CD14-positive monocyte (primary cell): ENCODE results near the gene TMUB2. TPM values are rescaled to one million over a fixed set of nuclear protein-coding genes. Genes with fewer than 3 reads are reported as not detected.

Experiments used
- DNase-seq, 3 donors: peaks; one replicate each; pipeline ENCODE4 v3.0.0-alpha.2; 2011 to 2022
- H2AFZ ChIP-seq: 2 replicates; pipeline ENCODE4 v1.6.0; 2012; ENCODE audit warnings: mild to moderate bottlenecking, low read depth, low read length, inconsistent platforms; ENCODE audit not compliant: insufficient read depth, poor library complexity, severe bottlenecking
- H3K27ac ChIP-seq, 2 donors: 1 replicate in 1 of 2; 2 replicates in 1 of 2; pipeline ENCODE4 v1.5.1; 2012 to 2013; ENCODE audit warnings: low read length in 2 of 2, control low read depth in 1 of 2, inconsistent platforms in 1 of 2, low read depth in 1 of 2, mild to moderate bottlenecking in 1 of 2
- H3K27me3 ChIP-seq, 2 donors: one replicate each; pipeline versions ENCODE4 v1.6.0 to v1.6.1; 2011 to 2013; ENCODE audit warnings: low read length in 2 of 2; ENCODE audit not compliant: control insufficient read depth in 2 of 2, insufficient read depth in 2 of 2
- H3K36me3 ChIP-seq, 2 donors: replicated peaks in 1 of 2; 1 replicate in 1 of 2; 2 replicates in 1 of 2; pipeline versions ENCODE4 v1.5.1 to v1.6.1; 2012 to 2013; ENCODE audit warnings: low read length in 2 of 2, control low read depth in 1 of 2, inconsistent platforms in 1 of 2, mild to moderate bottlenecking in 1 of 2; ENCODE audit not compliant: insufficient read depth in 2 of 2, control insufficient read depth in 1 of 2
- H3K4me1 ChIP-seq, 2 donors: 1 replicate in 1 of 2; 2 replicates in 1 of 2; pipeline versions ENCODE4 v1.5.1 to v1.6.1; 2012 to 2013; ENCODE audit warnings: low read length in 2 of 2, control low read depth in 1 of 2, inconsistent platforms in 1 of 2, mild to moderate bottlenecking in 1 of 2, moderate library complexity in 1 of 2; ENCODE audit not compliant: insufficient read depth in 2 of 2, control insufficient read depth in 1 of 2
- H3K4me2 ChIP-seq: replicated peaks from 2 replicates; pipeline ENCODE3; 2012; ENCODE audit warnings: low read length, moderate library complexity, mild to moderate bottlenecking; ENCODE audit not compliant: poor library complexity, severe bottlenecking; ENCODE audit errors: extremely low read depth
- H3K4me3 ChIP-seq, 3 experiments: fragments of 200-600 bp in 1 of 3; sonication (generic) in 1 of 3; replicated peaks in 1 of 3; 1 replicate in 2 of 3; 2 replicates in 1 of 3; pipeline ENCODE4 v1.5.1; 2011 to 2013; ENCODE audit warnings: low read length in 3 of 3, mild to moderate bottlenecking in 3 of 3, control low read depth in 2 of 3, low read depth in 2 of 3, inconsistent platforms in 1 of 3, moderate library complexity in 1 of 3
- H3K79me2 ChIP-seq: 2 replicates; pipeline ENCODE4 v1.6.0; 2012; ENCODE audit warnings: mild to moderate bottlenecking, control low read depth, inconsistent platforms, low read length, moderate library complexity; ENCODE audit not compliant: insufficient read depth
- H3K9ac ChIP-seq: 2 replicates; pipeline ENCODE4 v1.6.0; 2017; ENCODE audit warnings: low read length, mild to moderate bottlenecking; ENCODE audit not compliant: insufficient read depth, poor library complexity, severe bottlenecking
- H3K9me3 ChIP-seq, 2 donors: replicated peaks in 1 of 2; 1 replicate in 1 of 2; 2 replicates in 1 of 2; pipeline versions ENCODE4 v1.5.1 to v1.6.1; 2012 to 2013; ENCODE audit warnings: low read length in 2 of 2, control low read depth in 1 of 2; ENCODE audit not compliant: control insufficient read depth in 1 of 2, insufficient read depth in 1 of 2
- H4K20me1 ChIP-seq: 2 replicates; pipeline ENCODE4 v1.6.0; 2012; ENCODE audit warnings: mild to moderate bottlenecking, low read length, control low read depth, moderate library complexity; ENCODE audit not compliant: insufficient read depth
- H3K27ac Mint-ChIP-seq, 7 donors: one replicate each; pipeline ENCODE4 v1.8.0; 2020; ENCODE audit warnings: mild to moderate bottlenecking in 7 of 7, mixed read lengths in 7 of 7, moderate library complexity in 6 of 7, inconsistent platforms in 2 of 7
- H3K27me3 Mint-ChIP-seq, 3 donors: one replicate each; pipeline ENCODE4 v1.8.0; 2021 to 2022; ENCODE audit warnings: low read depth in 3 of 3, mild to moderate bottlenecking in 3 of 3, mixed read lengths in 3 of 3, moderate library complexity in 3 of 3, inconsistent platforms in 1 of 3
- H3K36me3 Mint-ChIP-seq, 2 donors: one replicate each; pipeline ENCODE4 v1.8.0; 2020; ENCODE audit warnings: mixed read lengths in 2 of 2, inconsistent platforms in 1 of 2, mild to moderate bottlenecking in 1 of 2
- H3K4me1 Mint-ChIP-seq: one replicate; pipeline ENCODE4 v1.8.0; 2020; ENCODE audit warnings: mild to moderate bottlenecking, mixed read lengths
- H3K4me3 Mint-ChIP-seq, 2 donors: one replicate each; pipeline ENCODE4 v1.8.0; 2020; ENCODE audit warnings: mild to moderate bottlenecking in 2 of 2, mixed read lengths in 2 of 2, moderate library complexity in 1 of 2
- H3K9me3 Mint-ChIP-seq, 7 donors: one replicate each; pipeline ENCODE4 v1.8.0; 2020 to 2022; ENCODE audit warnings: mixed read lengths in 7 of 7, mild to moderate bottlenecking in 6 of 7, moderate library complexity in 6 of 7, inconsistent platforms in 2 of 7
- WGBS: methylation state at CpG from one replicate; pipeline ENCODE4 v1.1.5; 2013; ENCODE audit warnings: missing lambda C conversion rate; ENCODE audit not compliant: insufficient coverage; 5-methylcytosine and 5-hydroxymethylcytosine counted together
- intact Hi-C, 2 donors: fragments of 100-400 bp; cut with micrococcal nuclease; formaldehyde crosslinking; loops; one replicate each; pipeline versions ENCODE4 v1.15.0 to v1.15.1; 2023
- polyA plus RNA-seq, 3 donors: library from polyadenylated mRNA; depleted of rRNA in 1 of 3; unstranded in 2 of 3; stranded (reverse) in 1 of 3; fragments of 300-500 nt in 2 of 3; fragments of >200 nt in 1 of 3; fragmentation: Illumina TruSeq in 2 of 3; gene quantifications; 1 replicate in 2 of 3; 2 replicates in 1 of 3; pipeline ENCODE4 v1.2.3, GENCODE V29; 2012 to 2021
- TF ChIP-seq, protein P1 (sequence below): fragments of 200-600 bp; IDR thresholded peaks from one replicate; pipeline ENCODE4 v1.8.0; 2022; ENCODE audit warnings: antibody characterized with exemption, mild to moderate bottlenecking

TMUB2 gene
- polyA plus RNA-seq, 3 donors = 41.3 to 118 (median 41.7) TPM

DNA sequence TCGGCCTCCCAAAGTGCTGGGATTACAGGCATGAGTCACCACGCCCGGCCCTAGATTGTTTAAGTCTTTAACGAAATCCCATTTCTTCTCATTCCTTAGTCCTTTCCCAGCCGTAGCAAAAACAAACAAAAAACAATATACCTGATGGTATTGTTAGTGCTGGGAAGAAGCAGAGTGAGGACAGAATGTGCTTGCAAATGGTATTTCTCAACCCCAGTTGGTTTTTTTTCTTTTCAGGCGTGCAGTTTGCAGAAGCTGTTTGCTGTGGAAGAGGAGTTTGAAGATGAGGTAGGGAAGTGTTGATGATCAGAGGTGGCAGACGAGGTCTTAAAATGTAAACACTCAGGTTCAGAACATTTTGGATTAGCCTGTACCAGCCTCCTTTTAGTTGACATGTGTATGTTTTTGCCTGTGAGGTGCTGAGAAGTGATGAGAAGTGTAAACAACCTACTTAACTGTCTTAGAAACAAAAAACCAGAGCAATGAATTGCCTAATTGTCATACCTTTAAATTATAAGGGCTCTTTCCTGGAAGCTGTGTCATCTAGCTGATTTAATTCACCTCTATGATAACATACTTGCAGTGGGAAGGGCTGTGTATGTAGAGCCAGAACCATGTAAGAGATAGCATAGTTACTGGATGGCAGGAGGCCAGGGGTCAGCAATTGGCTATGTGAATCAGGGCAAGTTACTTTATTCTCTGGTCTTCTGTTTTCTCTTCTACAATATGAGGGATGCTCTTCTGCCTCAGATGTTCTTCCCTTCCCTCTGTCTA, 41.6 kb upstream of the TMUB2 start:
- intact Hi-C loops = loop anchor here (5.0 kb wide), 1 partner anchor 42 kb away; the partner anchor contains the start of gene TMUB2 (in 2 of the 2)
- H3K4me3 ChIP-seq = no peak overlapping the region
- H3K79me2 ChIP-seq = peaks cover 24% of the 10 kb centered on the region
- Mint-ChIP-seq H3K9me3 (no peaks in the 10 kb centered on the region), H3K27ac (peak overlapping the region in 1 of 7 donors; percentile 72), H3K36me3 (peaks cover 6 to 18% of the 10 kb centered on the region in 2 donors), H3K4me1 (peaks cover 37% of the 10 kb centered on the region), H3K27me3 (peaks cover 0 to 1% (median 1%) of the 10 kb centered on the region in 3 donors), H3K4me3 (no peak overlapping the region)
- H3K27ac ChIP-seq = no peak overlapping the region
- H4K20me1 ChIP-seq = no peaks in the 10 kb centered on the region
- WGBS = 80% methylated on average over 1 of the region's 7 CpGs
- no peaks in the 10 kb centered on the region for H3K9me3 ChIP-seq
- no peak for DNase-seq
- H3K27me3 ChIP-seq = no peaks in the 10 kb centered on the region
- H3K4me1 ChIP-seq = peaks cover 26 to 27% of the 10 kb centered on the region in 2 donors
- no peak overlapping the region for H2AFZ ChIP-seq
- no peak overlapping the region for H3K4me2 ChIP-seq
- H3K9ac ChIP-seq = no peak overlapping the region
- TF ChIP-seq, protein P1, sequence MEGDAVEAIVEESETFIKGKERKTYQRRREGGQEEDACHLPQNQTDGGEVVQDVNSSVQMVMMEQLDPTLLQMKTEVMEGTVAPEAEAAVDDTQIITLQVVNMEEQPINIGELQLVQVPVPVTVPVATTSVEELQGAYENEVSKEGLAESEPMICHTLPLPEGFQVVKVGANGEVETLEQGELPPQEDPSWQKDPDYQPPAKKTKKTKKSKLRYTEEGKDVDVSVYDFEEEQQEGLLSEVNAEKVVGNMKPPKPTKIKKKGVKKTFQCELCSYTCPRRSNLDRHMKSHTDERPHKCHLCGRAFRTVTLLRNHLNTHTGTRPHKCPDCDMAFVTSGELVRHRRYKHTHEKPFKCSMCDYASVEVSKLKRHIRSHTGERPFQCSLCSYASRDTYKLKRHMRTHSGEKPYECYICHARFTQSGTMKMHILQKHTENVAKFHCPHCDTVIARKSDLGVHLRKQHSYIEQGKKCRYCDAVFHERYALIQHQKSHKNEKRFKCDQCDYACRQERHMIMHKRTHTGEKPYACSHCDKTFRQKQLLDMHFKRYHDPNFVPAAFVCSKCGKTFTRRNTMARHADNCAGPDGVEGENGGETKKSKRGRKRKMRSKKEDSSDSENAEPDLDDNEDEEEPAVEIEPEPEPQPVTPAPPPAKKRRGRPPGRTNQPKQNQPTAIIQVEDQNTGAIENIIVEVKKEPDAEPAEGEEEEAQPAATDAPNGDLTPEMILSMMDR = no peak
- H3K36me3 ChIP-seq = peaks cover 0 to 15% of the 10 kb centered on the region in 2 donors

DNA sequence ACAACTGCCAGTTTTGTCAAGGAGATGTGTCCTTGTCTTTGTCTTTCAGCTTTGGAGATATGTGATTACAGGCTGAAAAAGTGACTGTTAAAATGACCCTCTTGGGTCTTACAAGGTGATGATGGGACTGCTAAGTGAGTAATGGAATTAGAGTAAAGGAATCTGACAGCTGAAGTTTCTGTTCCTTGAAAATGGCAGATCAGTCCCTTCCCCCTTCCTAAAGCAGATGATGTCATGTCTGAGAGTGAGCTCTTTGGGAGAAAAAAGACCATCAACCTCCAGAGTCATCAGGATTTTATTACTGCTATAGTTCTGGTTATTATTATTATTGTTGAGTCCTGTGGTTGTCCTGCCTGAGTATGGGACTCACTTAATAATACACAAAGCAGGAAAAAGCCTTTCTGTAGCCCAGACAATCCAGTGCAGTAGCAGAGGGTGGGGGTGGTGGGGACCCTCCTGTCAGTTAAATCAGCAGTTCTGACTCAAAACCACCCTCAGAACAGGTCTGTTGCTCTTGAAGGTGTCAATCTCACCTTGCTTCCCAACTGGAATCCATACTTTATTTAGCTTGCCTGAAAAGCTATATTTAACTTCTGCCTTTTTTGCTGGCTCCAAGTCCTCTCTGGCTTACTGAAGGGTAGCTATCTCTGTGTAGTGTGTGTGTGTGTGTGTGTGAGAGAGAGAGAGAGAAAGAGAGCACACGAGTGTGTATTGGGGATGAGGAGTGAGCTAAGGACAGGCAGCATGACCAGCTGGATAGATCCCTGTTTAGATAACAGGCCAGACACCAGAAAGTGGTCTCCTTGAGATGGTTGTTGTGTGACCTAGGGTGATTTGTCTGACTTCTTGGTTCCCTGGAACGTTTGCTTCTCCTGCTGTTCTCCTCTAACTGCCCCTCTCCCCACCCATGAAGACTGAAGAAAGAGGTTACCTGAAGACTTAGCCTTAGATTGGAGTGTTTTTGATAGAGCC, 40.1 kb upstream of the TMUB2 start:
- Histone ChIP-seq H3K79me2 (peaks cover 36% of the 10 kb centered on the region), H3K27me3 (no peaks in the 10 kb centered on the region), H4K20me1 (no peaks in the 10 kb centered on the region), H3K4me1 (peaks cover 26 to 27% of the 10 kb centered on the region in 2 donors), H3K9ac (no peak overlapping the region), H3K36me3 (peaks cover 0 to 15% of the 10 kb centered on the region in 2 donors), H3K4me3 (no peak overlapping the region), H3K9me3 (no peaks in the 10 kb centered on the region), H3K27ac (peak overlapping the region in 1 of 2 donors; percentile 41), H3K4me2 (no peak overlapping the region), H2AFZ (no peak overlapping the region)
- H3K9me3 Mint-ChIP-seq = no peaks in the 10 kb centered on the region
- peaks cover 0 to 2% (median 1%) of the 10 kb centered on the region in 3 donors for H3K27me3 Mint-ChIP-seq
- peak overlapping the region in 2 of 7 donors; percentile 64 to 73 for H3K27ac Mint-ChIP-seq
- intact Hi-C loops = no loop called here
- peaks cover 6 to 21% of the 10 kb centered on the region in 2 donors for H3K36me3 Mint-ChIP-seq
- TF ChIP-seq, protein P1 = no peak
- no peak overlapping the region for H3K4me3 Mint-ChIP-seq
- no CpG with 5 or more reads among the region's 2 CpGs for WGBS
- peaks cover 39% of the 10 kb centered on the region for H3K4me1 Mint-ChIP-seq
- DNase-seq = peak in 1 of 3 donors; percentile 45
